NK-92 (cell line): ENCODE results near the gene CYP4A22.
"Not testable (repeated sequence)": the region's sequence is repeated elsewhere in the genome, so short reads cannot be mapped to it uniquely, and the experiment has no call there.

Source experiments
- DNase-seq: peaks from one replicate; lab custom pipeline; 2025; ENCODE audit not compliant: unreplicated experiment; lab: John Stamatoyannopoulos, UW

Gene CYP4A22

DNA sequence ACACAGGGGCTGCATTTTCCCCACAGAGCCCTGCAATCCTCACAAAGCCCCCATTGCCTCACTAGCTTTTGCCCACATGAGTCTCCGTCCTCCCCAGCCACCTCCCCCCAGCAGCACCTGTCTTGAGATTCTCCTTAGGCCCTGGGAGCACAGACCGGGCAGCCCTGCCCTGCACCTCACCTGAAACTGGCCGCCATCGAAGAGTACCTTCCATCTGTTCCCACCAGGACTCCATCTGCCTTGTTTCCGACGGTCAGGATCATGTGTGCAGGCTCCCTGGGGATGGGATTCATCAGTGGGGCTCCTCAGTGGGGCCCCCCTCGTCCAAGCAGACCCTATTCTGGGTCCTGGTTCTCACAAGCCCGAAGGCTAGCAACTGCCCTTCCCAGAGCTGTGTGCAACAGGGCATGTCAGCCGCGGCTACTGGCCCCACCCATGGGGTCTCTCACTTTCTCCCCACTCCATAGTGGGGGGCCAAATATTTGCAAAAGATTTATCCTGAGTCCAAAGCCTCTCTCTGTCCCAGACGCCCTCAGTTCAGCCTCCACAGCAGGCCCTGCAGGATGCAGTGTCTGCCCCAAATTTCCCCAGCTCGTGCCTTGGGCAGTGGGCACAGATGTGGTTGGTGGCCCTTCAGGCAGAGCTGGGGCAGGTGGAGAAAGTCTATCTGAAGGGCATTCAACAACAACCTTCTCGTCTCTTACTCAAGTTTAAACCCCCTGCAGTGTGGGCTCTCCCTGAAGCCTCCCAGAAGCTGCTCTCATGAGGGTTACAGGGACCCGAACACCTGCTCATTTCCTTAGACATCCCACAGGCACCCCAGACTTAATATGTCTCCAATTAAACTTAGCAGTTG lies 47.8 kb downstream of the CYP4A22 start:
- no peak for DNase-seq

- no peak for DNase-seq
Measured at GRCh38 chr1:47186267-47187185, 49.3 kb downstream of the CYP4A22 start.

- no peak for DNase-seq
Measured at GRCh38 chr1:47187231-47187925, 50.1 kb downstream of the CYP4A22 start.

DNA sequence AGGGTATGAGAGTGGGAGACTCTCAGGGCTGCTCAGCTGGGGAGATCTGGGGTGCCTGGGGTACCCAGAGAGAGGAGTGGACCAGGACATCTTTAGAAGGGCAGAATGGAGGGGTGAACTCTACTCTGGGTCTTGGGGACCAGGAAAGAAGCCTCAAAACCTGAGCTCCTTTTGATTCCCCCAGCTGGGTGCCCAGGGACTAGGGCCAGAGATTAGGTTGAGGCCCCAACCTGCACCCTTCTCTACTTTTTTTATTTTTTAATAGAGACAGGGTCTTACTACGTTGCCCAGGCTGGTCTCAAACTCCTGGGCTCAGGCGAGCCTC lies 50.6 kb downstream of the CYP4A22 start:
- no peak for DNase-seq

- DNase-seq: no peak
Measured at GRCh38 chr1:47188791-47189785, 51.8 kb downstream of the CYP4A22 start.

GRCh38 chr1:47189844-47190508 lies 52.7 kb downstream of the CYP4A22 start, which contains the start of gene PDZK1IP1:
PDZK1IP1 (minus strand) TSS chr1:47190036; CDS start chr1:47189932, 104 bp downstream.
- no peak for DNase-seq

GRCh38 chr1:47190509-47190855 lies 53.2 kb downstream of the CYP4A22 start:
- no peak for DNase-seq

GRCh38 chr1:47190857-47191256 lies 53.6 kb downstream of the CYP4A22 start:
- DNase-seq: no peak

- DNase-seq: no peak
Measured at GRCh38 chr1:47191940-47192457, 54.8 kb downstream of the CYP4A22 start.

DNA sequence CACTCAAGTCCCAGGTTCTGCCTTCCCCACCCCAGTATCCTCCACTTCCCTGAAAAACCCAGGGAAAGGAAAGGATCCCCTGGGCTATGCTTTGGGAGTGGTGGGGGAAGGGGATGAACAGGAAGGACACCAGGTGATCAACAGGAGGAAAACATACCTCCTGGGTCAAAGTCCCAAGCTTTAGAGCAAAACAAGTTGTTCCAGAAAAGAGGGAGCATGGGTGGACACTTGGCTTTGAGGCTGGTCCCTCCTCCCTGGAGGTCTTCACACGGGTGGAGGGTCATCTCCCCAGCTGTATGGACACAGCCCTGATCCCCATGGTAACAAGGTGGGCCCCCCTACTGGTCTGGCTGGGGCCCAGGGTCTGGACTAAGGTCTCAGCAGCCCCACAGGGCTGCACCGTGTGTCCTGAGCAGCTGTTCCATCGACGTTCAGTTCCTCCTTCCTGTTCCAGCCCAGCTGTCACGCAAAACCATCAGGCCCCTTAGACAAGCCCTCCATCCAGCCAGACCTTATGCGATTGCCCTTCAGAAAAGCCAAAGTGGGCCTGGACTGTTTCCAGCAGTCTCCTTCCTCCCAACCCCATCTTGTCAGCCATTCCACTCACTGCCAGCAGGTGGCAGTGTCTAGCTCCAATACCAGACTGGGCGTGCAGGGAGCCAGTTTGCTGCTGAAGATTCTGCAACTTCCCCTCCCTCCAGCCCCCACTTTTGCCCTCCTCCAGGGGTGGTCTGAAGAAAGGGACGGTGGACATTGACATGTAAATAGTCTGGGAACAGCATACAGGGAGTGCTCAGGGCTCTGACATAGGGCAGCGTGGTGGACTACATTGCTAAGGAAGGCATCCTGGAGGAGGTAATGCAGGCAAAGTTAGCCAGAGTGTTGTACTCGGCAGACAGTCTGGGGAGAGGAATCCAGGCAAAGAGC lies 55.5 kb downstream of the CYP4A22 start:
- DNase-seq: no peak

- DNase-seq: not testable (repeated sequence)
Measured at GRCh38 chr1:47193496-47193895, 56.3 kb downstream of the CYP4A22 start.

GRCh38 chr1:47194311-47194710 lies 57.1 kb downstream of the CYP4A22 start:
- no peak for DNase-seq

GRCh38 chr1:47195981-47196380 lies 58.7 kb downstream of the CYP4A22 start:
- DNase-seq: not testable (repeated sequence)

DNA sequence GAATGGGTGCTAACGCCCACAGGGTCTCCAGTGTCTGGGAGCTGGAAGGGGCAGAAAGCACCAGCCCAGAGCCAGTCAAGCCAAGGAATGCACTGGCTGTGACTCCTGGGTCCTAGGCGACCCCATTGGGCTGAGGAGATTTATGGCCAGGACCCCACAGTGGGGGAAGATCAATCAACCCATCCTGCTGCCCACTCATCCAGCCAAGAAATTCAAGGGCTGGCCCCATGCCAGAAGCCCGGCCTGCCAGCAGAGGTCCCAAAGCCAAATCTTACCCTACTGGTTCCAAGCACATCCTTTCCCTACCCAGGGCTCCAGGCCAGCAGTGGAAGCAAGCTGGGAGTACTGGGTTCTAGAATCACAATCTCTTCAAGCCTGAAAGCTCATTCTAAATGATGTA lies 59.4 kb downstream of the CYP4A22 start:
- no peak for DNase-seq

DNA sequence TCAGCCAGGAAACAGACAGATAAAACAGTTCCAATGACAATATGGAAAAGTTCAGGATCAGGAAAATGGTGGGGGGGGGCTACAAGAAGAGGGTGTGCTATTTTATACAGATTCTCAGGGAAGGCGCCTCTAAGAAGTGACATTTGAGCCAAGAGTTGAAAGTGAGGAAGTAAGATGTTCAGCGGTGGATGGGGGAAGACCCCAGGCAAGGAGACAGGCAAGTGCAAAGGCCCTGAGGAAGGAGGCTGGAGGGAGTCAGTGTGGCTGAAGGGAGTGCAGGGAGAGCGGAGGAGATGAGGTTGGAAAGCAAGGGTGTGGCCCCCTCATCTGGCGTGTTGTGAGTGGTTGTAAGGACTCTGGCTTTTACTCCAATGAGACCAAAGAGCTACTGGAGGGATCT lies 61.0 kb downstream of the CYP4A22 start:
- DNase-seq: no peak
